Ovary (tissue), 3 donors: ENCODE measurements around the gene EFNB3.

Experiments used
- CTCF ChIP-seq, 3 donors: fragments of 450-650 bp in 2 of 3; fragments of 200-600 bp in 1 of 3; IDR thresholded peaks; one replicate each; pipeline versions ENCODE4 v1.5.1 to v1.8.0; 2016 to 2022; ENCODE audit warnings: antibody characterized with exemption in 3 of 3, mild to moderate bottlenecking in 1 of 3
- EP300 ChIP-seq: sonication (generic); formaldehyde crosslinking; IDR thresholded peaks from one replicate; pipeline ENCODE4 v1.6.1; 2017; ENCODE audit warnings: antibody characterized with exemption
- POLR2A ChIP-seq: fragments of 450-650 bp; IDR thresholded peaks from one replicate; pipeline ENCODE4 v1.6.1; 2017; ENCODE audit warnings: antibody characterized with exemption, mild to moderate bottlenecking, moderate library complexity
- donor health status: DM: no; HTN: no; CAD: no.

- TF ChIP-seq CTCF (IDR thresholded peaks at IDR 0.05) (no peak), POLR2A (no peak), EP300 (no peak)
Observed at GRCh38 chr17:7721612-7722011, 16.6 kb downstream of the EFNB3 start.
